HEK293 (cell line): ENCODE results near the gene PGM2.

Experiments used
- CTCF ChIA-PET: fragments of 350-600 bp; formaldehyde crosslinking; extraction: SDS; loops from one replicate; lab custom pipeline; 2021; ENCODE audit warnings: antibody characterized with exemption; lab: Yijun Ruan, JAX
- POLR2A ChIA-PET: fragments of 300-600 bp; formaldehyde crosslinking; extraction: SDS; loops from one replicate; lab custom pipeline; 2020; ENCODE audit warnings: antibody characterized with exemption, inconsistent platforms; lab: Yijun Ruan, JAX
- H3K27ac ChIP-seq: fragments of 200-500 bp; sonication (Bioruptor generic); 2 replicates; pipeline ENCODE4 v1.5.1; 2014; ENCODE audit warnings: low read depth, low read length, control low read depth, inconsistent platforms; ENCODE audit errors: extremely low read depth
- H3K36me3 ChIP-seq, 2 experiments: fragments of 200-500 bp in 1 of 2; sonication (Bioruptor generic) in 1 of 2; 1 replicate in 1 of 2; 2 replicates in 1 of 2; pipeline ENCODE4 v1.5.1; 2014 to 2017; ENCODE audit warnings: inconsistent platforms in 2 of 2, low read length in 2 of 2; ENCODE audit not compliant: control insufficient read depth in 2 of 2, insufficient read depth in 1 of 2
- H3K4me1 ChIP-seq: fragments of 200-500 bp; sonication (Bioruptor generic); 2 replicates; pipeline ENCODE4 v1.5.1; 2014; ENCODE audit warnings: mild to moderate bottlenecking, low read length, inconsistent platforms; ENCODE audit not compliant: control insufficient read depth, insufficient read depth
- H3K4me3 ChIP-seq: 2 replicates; pipeline ENCODE4 v1.5.1; 2011; ENCODE audit warnings: low read depth, mild to moderate bottlenecking, control low read depth, low read length, moderate library complexity
- H3K9me3 ChIP-seq: fragments of 200-500 bp; sonication (Bioruptor generic); 2 replicates; pipeline ENCODE4 v1.5.1; 2014; ENCODE audit warnings: low read depth, low read length, inconsistent platforms; ENCODE audit not compliant: control insufficient read depth, insufficient read depth
- FEZF1 ChIP-seq: fragments of 450-650 bp; formaldehyde crosslinking; IDR thresholded peaks from 2 replicates; pipeline ENCODE4 v1.5.1; 2016; ENCODE audit warnings: missing biosample characterization, missing genetic modification characterization
- PRDM1 ChIP-seq: fragments of 450-650 bp; formaldehyde crosslinking; IDR thresholded peaks from 2 replicates; pipeline ENCODE4; 2016; ENCODE audit warnings: missing biosample characterization, missing genetic modification characterization
- REPIN1 ChIP-seq: fragments of 450-650 bp; formaldehyde crosslinking; IDR thresholded peaks from 2 replicates; pipeline ENCODE4 v1.5.1; 2017; ENCODE audit warnings: missing biosample characterization, missing genetic modification characterization, low read depth
- SALL2 ChIP-seq: fragments of 450-650 bp; formaldehyde crosslinking; IDR thresholded peaks from 2 replicates; pipeline ENCODE4 v1.5.0; 2017; ENCODE audit warnings: missing biosample characterization, mild to moderate bottlenecking, missing genetic modification characterization, borderline replicate concordance
- SCRT2 ChIP-seq: fragments of 450-650 bp; formaldehyde crosslinking; IDR thresholded peaks from 2 replicates; pipeline ENCODE4 v1.5.1; 2016; ENCODE audit warnings: missing biosample characterization, missing genetic modification characterization
- SP7 ChIP-seq: fragments of 450-650 bp; formaldehyde crosslinking; IDR thresholded peaks from 2 replicates; pipeline ENCODE4 v1.5.1; 2016; ENCODE audit warnings: missing biosample characterization, missing genetic modification characterization
- YY1 ChIP-seq: fragments of 450-650 bp; formaldehyde crosslinking; IDR thresholded peaks from 2 replicates; pipeline ENCODE4 v1.5.1; 2018; ENCODE audit warnings: missing biosample characterization, missing genetic modification characterization
- YY2 ChIP-seq: fragments of 450-650 bp; formaldehyde crosslinking; IDR thresholded peaks from 2 replicates; pipeline ENCODE4 v1.5.1; 2016; ENCODE audit warnings: missing biosample characterization, missing genetic modification characterization
- ZBTB7A ChIP-seq: fragments of 450-650 bp; formaldehyde crosslinking; IDR thresholded peaks from 2 replicates; pipeline ENCODE4 v1.5.1; 2016; ENCODE audit warnings: low read depth, missing biosample characterization, missing genetic modification characterization
- ZNF155 ChIP-seq: fragments of 450-650 bp; formaldehyde crosslinking; IDR thresholded peaks from 2 replicates; pipeline ENCODE4 v1.5.1; 2016; ENCODE audit warnings: missing biosample characterization, missing genetic modification characterization
- ZNF202 ChIP-seq: fragments of 450-650 bp; formaldehyde crosslinking; IDR thresholded peaks from 2 replicates; pipeline ENCODE4 v1.5.1; 2016; ENCODE audit warnings: missing biosample characterization, missing genetic modification characterization, borderline replicate concordance
- ZNF341 ChIP-seq: fragments of 450-650 bp; formaldehyde crosslinking; IDR thresholded peaks from 2 replicates; pipeline ENCODE4; 2016; ENCODE audit warnings: low read depth, missing biosample characterization, missing genetic modification characterization
- ZNF426 ChIP-seq: fragments of 450-650 bp; formaldehyde crosslinking; IDR thresholded peaks from 2 replicates; pipeline ENCODE4 v1.5.1; 2017; ENCODE audit warnings: missing biosample characterization, missing genetic modification characterization, mild to moderate bottlenecking, inconsistent platforms, moderate library complexity
- ZNF555 ChIP-seq: fragments of 450-650 bp; formaldehyde crosslinking; conservative IDR thresholded peaks from 2 replicates; pipeline ENCODE4 v1.5.1; 2017; ENCODE audit warnings: missing biosample characterization, mild to moderate bottlenecking, missing genetic modification characterization, inconsistent platforms
- ZNF585B ChIP-seq: fragments of 450-650 bp; formaldehyde crosslinking; IDR thresholded peaks from 2 replicates; pipeline ENCODE4 v1.5.1; 2016; ENCODE audit warnings: missing biosample characterization, missing genetic modification characterization
- ZNF624 ChIP-seq: fragments of 450-650 bp; formaldehyde crosslinking; IDR thresholded peaks from 2 replicates; pipeline ENCODE4 v1.5.1; 2017; ENCODE audit warnings: missing biosample characterization, missing genetic modification characterization
- ZNF664 ChIP-seq: fragments of 450-650 bp; formaldehyde crosslinking; IDR thresholded peaks from 2 replicates; pipeline ENCODE4 v1.5.1; 2016; ENCODE audit warnings: missing biosample characterization, missing genetic modification characterization
- ZNF677 ChIP-seq: fragments of 450-650 bp; IDR thresholded peaks from 2 replicates; pipeline ENCODE4 v1.5.0; 2018; ENCODE audit warnings: missing biosample characterization, mild to moderate bottlenecking, missing genetic modification characterization, moderate library complexity
- ZNF701 ChIP-seq: fragments of 450-650 bp; formaldehyde crosslinking; IDR thresholded peaks from 2 replicates; pipeline ENCODE4 v1.5.1; 2016; ENCODE audit warnings: missing biosample characterization, missing genetic modification characterization
- ZNF776 ChIP-seq: fragments of 450-650 bp; formaldehyde crosslinking; IDR thresholded peaks from 2 replicates; pipeline ENCODE4 v1.5.0; 2017; ENCODE audit warnings: missing biosample characterization, missing genetic modification characterization, borderline replicate concordance
- TF ChIP-seq, protein P1 (sequence below): fragments of 450-650 bp; formaldehyde crosslinking; optimal IDR thresholded peaks from 2 replicates; pipeline ENCODE3; 2016; ENCODE audit warnings: missing biosample characterization, mild to moderate bottlenecking, missing genetic modification characterization
- TF ChIP-seq, protein P2 (sequence below): fragments of 450-650 bp; formaldehyde crosslinking; IDR thresholded peaks from 2 replicates; pipeline ENCODE4 v1.5.1; 2016; ENCODE audit warnings: missing biosample characterization, missing genetic modification characterization
- TF ChIP-seq, protein P3 (sequence below): fragments of 450-650 bp; formaldehyde crosslinking; IDR thresholded peaks from 2 replicates; pipeline ENCODE4 v1.5.0; 2017; ENCODE audit warnings: missing biosample characterization, missing genetic modification characterization, borderline replicate concordance
- TF ChIP-seq, protein P4 (sequence below): fragments of 450-650 bp; formaldehyde crosslinking; IDR thresholded peaks from 2 replicates; pipeline ENCODE4 v1.5.1; 2016; ENCODE audit warnings: missing biosample characterization, missing genetic modification characterization
- TF ChIP-seq, protein P5 (sequence below): fragments of 450-650 bp; formaldehyde crosslinking; IDR thresholded peaks from 2 replicates; pipeline ENCODE4 v1.5.1; 2016; ENCODE audit warnings: missing biosample characterization, missing genetic modification characterization
- TF ChIP-seq, protein P6 (sequence below): fragments of 450-650 bp; formaldehyde crosslinking; IDR thresholded peaks from 2 replicates; pipeline ENCODE4 v1.5.1; 2016; ENCODE audit warnings: missing biosample characterization, missing genetic modification characterization

PGM2 gene

DNA sequence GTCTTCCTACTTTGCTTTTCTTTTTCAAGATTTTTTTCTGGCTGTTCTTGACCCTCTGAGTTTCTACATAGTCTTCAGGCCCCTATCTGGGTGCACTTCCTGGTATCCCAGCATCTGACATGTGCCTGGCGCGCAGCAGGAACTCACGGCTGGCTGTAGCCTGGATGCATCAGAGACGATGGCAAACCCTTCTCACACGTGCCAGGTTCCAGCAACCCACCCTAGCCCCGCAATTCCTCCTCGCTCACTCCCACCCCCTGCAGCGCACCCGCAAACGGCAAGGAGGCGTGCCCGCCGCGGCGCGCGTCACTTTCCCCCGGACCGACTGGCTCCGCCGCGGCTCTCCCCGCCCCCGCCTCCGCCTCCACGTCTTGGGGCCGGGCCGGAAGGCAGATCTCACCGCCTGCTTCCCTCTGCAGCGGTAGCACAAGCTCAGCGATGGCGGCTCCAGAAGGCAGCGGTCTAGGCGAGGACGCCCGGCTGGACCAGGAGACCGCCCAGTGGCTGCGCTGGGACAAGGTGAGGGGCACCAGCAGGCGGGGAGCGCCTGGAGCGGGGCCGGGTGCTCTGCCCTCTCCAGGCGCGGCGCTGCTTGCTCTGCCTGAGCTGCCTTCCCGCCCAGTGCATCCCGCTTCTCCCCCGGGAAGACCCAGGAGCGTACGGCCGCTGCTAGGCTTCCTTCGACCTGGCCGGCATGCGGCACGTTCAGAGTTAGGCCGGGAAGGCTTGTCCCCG, at the start of gene PGM2:
PGM2 (plus strand) TSS at position 392 of the 735 bp plus-strand sequence; CDS start at position 439, 47 bp downstream.
- H3K36me3 ChIP-seq: peaks cover 0 to 15% of the 10 kb centered on the region in 2 experiments; a peak in 1 of 3 replicates
- ChIA-PET POLR2A (interaction anchor here (0.6 to 2.0 kb wide), 5 partner anchors 14 to 209 kb away, joined by 3 to 10 read pairs (median 4); partner anchors contain the start of genes RELL1 and TBC1D1), CTCF (interaction anchor here (0.6 to 1.2 kb wide), 4 partner anchors 14 to 41 kb away, joined by 3 to 4 read pairs (median 3); no protein-coding TSS in a partner anchor)
- peak within 1 kb of the TSS; percentile 85 for H3K4me3 ChIP-seq
- 0 out of 2 replicates have a peak, but pooled peaks cover 7% of the 10 kb centered on the region for H3K4me1 ChIP-seq
- H3K9me3 ChIP-seq: no peaks in the 10 kb centered on the region
- peak within 1 kb of the TSS; percentile 72 for H3K27ac ChIP-seq
- TF ChIP-seq ZNF624 (no peak), YY1 (tag by site-specific recombination) (peak; percentile 70; the same call in 1 of the 2 replicates), ZBTB7A (tag by site-specific recombination) (peak; percentile 69; the same call in 1 of the 2 replicates), SCRT2 (tag by site-specific recombination) (no peak), SP7 (tag by site-specific recombination) (peak; percentile 77), PRDM1 (tag by site-specific recombination) (peak; percentile 65), ZNF555 (tag by site-specific recombination) (no peak), ZNF155 (tag by site-specific recombination) (no peak), ZNF202 (tag by site-specific recombination) (no peak), ZNF341 (tag by site-specific recombination) (peak; percentile 92), ZNF701 (tag by site-specific recombination) (no peak), YY2 (peak; percentile 59), ZNF585B (tag by site-specific recombination) (no peak), ZNF664 (tag by site-specific recombination) (0 out of 2 replicates have a peak, but pooled peaks have one; percentile 19), REPIN1 (tag by site-specific recombination) (no peak), FEZF1 (tag by site-specific recombination) (peak; percentile 80), ZNF426 (no peak), ZNF677 (tag by site-specific recombination) (no peak; the same call in 1 of the 2 replicates), ZNF776 (tag by site-specific recombination) (no peak), SALL2 (tag by site-specific recombination) (no peak)
- TF ChIP-seq, protein P1, sequence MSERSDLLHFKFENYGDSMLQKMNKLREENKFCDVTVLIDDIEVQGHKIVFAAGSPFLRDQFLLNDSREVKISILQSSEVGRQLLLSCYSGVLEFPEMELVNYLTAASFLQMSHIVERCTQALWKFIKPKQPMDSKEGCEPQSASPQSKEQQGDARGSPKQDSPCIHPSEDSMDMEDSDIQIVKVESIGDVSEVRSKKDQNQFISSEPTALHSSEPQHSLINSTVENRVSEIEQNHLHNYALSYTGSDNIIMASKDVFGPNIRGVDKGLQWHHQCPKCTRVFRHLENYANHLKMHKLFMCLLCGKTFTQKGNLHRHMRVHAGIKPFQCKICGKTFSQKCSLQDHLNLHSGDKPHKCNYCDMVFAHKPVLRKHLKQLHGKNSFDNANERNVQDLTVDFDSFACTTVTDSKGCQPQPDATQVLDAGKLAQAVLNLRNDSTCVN: peak; percentile 95
- TF ChIP-seq, protein P2, sequence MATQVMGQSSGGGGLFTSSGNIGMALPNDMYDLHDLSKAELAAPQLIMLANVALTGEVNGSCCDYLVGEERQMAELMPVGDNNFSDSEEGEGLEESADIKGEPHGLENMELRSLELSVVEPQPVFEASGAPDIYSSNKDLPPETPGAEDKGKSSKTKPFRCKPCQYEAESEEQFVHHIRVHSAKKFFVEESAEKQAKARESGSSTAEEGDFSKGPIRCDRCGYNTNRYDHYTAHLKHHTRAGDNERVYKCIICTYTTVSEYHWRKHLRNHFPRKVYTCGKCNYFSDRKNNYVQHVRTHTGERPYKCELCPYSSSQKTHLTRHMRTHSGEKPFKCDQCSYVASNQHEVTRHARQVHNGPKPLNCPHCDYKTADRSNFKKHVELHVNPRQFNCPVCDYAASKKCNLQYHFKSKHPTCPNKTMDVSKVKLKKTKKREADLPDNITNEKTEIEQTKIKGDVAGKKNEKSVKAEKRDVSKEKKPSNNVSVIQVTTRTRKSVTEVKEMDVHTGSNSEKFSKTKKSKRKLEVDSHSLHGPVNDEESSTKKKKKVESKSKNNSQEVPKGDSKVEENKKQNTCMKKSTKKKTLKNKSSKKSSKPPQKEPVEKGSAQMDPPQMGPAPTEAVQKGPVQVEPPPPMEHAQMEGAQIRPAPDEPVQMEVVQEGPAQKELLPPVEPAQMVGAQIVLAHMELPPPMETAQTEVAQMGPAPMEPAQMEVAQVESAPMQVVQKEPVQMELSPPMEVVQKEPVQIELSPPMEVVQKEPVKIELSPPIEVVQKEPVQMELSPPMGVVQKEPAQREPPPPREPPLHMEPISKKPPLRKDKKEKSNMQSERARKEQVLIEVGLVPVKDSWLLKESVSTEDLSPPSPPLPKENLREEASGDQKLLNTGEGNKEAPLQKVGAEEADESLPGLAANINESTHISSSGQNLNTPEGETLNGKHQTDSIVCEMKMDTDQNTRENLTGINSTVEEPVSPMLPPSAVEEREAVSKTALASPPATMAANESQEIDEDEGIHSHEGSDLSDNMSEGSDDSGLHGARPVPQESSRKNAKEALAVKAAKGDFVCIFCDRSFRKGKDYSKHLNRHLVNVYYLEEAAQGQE (tag by site-specific recombination): no peak
- TF ChIP-seq, protein P3, sequence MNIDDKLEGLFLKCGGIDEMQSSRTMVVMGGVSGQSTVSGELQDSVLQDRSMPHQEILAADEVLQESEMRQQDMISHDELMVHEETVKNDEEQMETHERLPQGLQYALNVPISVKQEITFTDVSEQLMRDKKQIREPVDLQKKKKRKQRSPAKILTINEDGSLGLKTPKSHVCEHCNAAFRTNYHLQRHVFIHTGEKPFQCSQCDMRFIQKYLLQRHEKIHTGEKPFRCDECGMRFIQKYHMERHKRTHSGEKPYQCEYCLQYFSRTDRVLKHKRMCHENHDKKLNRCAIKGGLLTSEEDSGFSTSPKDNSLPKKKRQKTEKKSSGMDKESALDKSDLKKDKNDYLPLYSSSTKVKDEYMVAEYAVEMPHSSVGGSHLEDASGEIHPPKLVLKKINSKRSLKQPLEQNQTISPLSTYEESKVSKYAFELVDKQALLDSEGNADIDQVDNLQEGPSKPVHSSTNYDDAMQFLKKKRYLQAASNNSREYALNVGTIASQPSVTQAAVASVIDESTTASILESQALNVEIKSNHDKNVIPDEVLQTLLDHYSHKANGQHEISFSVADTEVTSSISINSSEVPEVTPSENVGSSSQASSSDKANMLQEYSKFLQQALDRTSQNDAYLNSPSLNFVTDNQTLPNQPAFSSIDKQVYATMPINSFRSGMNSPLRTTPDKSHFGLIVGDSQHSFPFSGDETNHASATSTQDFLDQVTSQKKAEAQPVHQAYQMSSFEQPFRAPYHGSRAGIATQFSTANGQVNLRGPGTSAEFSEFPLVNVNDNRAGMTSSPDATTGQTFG (tag by site-specific recombination): no peak
- TF ChIP-seq, protein P4, sequence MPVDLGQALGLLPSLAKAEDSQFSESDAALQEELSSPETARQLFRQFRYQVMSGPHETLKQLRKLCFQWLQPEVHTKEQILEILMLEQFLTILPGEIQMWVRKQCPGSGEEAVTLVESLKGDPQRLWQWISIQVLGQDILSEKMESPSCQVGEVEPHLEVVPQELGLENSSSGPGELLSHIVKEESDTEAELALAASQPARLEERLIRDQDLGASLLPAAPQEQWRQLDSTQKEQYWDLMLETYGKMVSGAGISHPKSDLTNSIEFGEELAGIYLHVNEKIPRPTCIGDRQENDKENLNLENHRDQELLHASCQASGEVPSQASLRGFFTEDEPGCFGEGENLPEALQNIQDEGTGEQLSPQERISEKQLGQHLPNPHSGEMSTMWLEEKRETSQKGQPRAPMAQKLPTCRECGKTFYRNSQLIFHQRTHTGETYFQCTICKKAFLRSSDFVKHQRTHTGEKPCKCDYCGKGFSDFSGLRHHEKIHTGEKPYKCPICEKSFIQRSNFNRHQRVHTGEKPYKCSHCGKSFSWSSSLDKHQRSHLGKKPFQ (tag by site-specific recombination): peak; percentile 24; the same call in 1 of the 2 replicates
- TF ChIP-seq, protein P5, sequence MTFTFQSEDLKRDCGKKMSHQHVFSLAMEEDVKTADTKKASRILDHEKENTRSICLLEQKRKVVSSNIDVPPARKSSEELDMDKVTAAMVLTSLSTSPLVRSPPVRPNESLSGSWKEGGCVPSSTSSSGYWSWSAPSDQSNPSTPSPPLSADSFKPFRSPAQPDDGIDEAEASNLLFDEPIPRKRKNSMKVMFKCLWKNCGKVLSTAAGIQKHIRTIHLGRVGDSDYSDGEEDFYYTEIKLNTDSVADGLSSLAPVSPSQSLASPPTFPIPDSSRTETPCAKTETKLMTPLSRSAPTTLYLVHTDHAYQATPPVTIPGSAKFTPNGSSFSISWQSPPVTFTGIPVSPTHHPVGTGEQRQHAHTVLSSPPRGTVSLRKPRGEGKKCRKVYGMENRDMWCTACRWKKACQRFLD (tag by site-specific recombination): no peak
- TF ChIP-seq, protein P6, sequence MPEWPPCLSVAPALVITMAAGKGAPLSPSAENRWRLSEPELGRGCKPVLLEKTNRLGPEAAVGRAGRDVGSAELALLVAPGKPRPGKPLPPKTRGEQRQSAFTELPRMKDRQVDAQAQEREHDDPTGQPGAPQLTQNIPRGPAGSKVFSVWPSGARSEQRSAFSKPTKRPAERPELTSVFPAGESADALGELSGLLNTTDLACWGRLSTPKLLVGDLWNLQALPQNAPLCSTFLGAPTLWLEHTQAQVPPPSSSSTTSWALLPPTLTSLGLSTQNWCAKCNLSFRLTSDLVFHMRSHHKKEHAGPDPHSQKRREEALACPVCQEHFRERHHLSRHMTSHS (tag by site-specific recombination): no peak
